ENCODE results near the gene ISG20L2. TPM values are rescaled to one million over a fixed set of nuclear protein-coding genes. Genes with fewer than 3 reads are reported as not detected.

The ISG20L2 gene
- total RNA-seq, 1 donor from 2014 or later, result 35.3 TPM

DNA sequence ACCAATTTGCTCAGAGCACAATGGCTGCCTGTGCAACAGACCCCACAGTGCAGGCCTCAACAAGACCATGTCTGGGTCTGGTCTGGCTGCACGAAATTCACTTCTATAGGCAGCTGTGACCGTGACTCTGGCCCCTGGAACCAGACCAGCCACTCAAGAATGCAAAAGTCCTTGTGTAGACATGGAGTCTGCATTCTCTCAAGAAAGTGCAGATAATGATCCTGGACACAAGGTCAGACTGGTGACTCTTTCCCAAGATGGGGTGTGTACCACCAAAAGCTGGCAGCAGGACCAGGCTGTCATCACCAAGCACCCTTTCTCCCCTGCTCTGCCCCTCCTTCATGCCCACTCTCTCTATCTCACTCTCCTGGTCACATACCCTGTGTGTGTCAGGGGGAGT lies 7.4 kb downstream of the ISG20L2 start:
- H3K27ac Mint-ChIP-seq, result no peak overlapping the region
- H3K9me3 Mint-ChIP-seq, result no peaks in the 10 kb centered on the region

DNA sequence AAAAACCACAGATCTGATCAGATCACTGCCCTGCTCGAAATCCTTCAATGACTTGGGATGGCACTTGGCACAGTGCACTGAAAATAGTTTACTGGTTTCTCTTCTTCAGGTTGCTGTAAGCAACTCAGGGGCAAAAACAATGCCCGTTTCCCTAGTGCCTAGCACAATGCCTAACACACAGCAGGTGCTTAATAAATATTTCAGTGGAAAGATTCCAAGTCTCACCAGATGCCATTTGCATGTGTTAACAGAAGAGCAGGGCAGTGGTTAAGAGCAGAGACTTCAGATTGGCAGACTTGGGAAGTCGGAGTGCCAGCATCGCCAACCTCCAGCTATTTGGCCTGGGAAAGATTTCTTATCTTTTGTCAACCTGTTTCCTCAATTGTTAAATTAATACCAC lies 11.2 kb downstream of the ISG20L2 start:
- H3K4me1 Mint-ChIP-seq (ENCODE audit: unreplicated experiment), result peaks cover 17% of the 10 kb centered on the region
- H3K27me3 Mint-ChIP-seq, result no peaks in the 10 kb centered on the region
- H3K36me3 Mint-ChIP-seq, result peaks cover 10% of the 10 kb centered on the region
- H3K9me3 Mint-ChIP-seq, result no peaks in the 10 kb centered on the region
- TF ChIP-seq, protein P1, sequence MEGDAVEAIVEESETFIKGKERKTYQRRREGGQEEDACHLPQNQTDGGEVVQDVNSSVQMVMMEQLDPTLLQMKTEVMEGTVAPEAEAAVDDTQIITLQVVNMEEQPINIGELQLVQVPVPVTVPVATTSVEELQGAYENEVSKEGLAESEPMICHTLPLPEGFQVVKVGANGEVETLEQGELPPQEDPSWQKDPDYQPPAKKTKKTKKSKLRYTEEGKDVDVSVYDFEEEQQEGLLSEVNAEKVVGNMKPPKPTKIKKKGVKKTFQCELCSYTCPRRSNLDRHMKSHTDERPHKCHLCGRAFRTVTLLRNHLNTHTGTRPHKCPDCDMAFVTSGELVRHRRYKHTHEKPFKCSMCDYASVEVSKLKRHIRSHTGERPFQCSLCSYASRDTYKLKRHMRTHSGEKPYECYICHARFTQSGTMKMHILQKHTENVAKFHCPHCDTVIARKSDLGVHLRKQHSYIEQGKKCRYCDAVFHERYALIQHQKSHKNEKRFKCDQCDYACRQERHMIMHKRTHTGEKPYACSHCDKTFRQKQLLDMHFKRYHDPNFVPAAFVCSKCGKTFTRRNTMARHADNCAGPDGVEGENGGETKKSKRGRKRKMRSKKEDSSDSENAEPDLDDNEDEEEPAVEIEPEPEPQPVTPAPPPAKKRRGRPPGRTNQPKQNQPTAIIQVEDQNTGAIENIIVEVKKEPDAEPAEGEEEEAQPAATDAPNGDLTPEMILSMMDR (conservative IDR thresholded peaks at IDR 0.05), result no peak
- no peak overlapping the region for H3K27ac Mint-ChIP-seq
- DNase-seq (ENCODE audit: extremely low spot score, unreplicated experiment), result no peak
- H3K4me3 Mint-ChIP-seq, result no peak overlapping the region

More for the DNA sequence above, 7.4 kb downstream of the ISG20L2 start:
- Mint-ChIP-seq H3K36me3 (peaks cover 20% of the 10 kb centered on the region), H3K27me3 (no peaks in the 10 kb centered on the region), H3K4me3 (no peak overlapping the region), H3K4me1 (ENCODE audit: unreplicated experiment) (peaks cover 6% of the 10 kb centered on the region)
- TF ChIP-seq, protein P1 (conservative IDR thresholded peaks at IDR 0.05), result no peak
- no peak for DNase-seq (ENCODE audit: extremely low spot score, unreplicated experiment)

DNA sequence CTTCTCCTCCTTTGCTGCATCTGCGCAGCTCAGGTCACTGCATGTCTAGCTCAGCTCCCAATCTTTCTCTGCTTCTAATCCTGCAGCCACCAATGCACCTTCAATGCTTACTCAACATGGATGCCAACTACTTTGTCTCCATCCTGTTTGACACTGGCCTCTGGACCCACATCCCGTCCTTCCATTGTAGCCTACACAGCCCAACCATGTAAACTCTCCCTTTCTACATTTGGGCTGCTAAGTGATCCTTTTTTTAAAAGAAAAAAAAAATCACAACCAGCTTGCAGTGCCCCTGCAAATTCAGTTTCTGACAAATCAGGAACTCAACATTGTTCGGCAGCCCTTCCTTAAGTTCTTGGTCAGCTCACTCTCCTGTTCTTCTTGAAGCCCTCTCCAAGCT lies 13.7 kb downstream of the ISG20L2 start:
- TF ChIP-seq, protein P1 (conservative IDR thresholded peaks at IDR 0.05), result no peak
- Mint-ChIP-seq H3K9me3 (no peaks in the 10 kb centered on the region), H3K36me3 (peaks cover 8% of the 10 kb centered on the region), H3K4me3 (no peak overlapping the region), H3K27ac (no peak overlapping the region), H3K4me1 (ENCODE audit: unreplicated experiment) (peaks cover 39% of the 10 kb centered on the region), H3K27me3 (no peaks in the 10 kb centered on the region)
- no peak for DNase-seq (ENCODE audit: extremely low spot score, unreplicated experiment)

DNA sequence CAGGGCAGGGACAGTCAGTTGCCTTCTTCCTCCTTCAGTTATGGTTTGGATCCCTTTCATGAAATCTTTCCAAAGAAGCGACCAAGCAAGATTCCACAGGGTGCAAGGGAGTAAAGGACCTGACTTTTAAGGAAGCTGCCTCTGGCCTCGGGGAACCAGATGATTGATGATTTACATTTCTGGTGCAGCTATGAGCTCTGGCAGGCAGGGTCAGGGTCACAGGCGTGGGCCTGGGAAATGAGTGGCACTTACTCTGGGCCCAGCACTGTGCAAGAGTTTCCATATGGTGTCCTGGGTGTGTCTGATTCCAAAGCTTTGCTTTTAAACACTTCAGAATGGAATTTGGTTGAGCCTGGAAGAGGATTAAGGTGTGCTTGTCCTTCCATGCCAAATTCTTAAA lies 15.9 kb downstream of the ISG20L2 start:
- Mint-ChIP-seq H3K27ac (peak overlapping the region; percentile 70), H3K36me3 (peaks cover 7% of the 10 kb centered on the region), H3K9me3 (no peaks in the 10 kb centered on the region), H3K27me3 (no peaks in the 10 kb centered on the region), H3K4me1 (ENCODE audit: unreplicated experiment) (peaks cover 59% of the 10 kb centered on the region), H3K4me3 (peak overlapping the region; percentile 34)
- TF ChIP-seq, protein P1 (conservative IDR thresholded peaks at IDR 0.05), result no peak
- no peak for DNase-seq (ENCODE audit: extremely low spot score, unreplicated experiment)

DNA sequence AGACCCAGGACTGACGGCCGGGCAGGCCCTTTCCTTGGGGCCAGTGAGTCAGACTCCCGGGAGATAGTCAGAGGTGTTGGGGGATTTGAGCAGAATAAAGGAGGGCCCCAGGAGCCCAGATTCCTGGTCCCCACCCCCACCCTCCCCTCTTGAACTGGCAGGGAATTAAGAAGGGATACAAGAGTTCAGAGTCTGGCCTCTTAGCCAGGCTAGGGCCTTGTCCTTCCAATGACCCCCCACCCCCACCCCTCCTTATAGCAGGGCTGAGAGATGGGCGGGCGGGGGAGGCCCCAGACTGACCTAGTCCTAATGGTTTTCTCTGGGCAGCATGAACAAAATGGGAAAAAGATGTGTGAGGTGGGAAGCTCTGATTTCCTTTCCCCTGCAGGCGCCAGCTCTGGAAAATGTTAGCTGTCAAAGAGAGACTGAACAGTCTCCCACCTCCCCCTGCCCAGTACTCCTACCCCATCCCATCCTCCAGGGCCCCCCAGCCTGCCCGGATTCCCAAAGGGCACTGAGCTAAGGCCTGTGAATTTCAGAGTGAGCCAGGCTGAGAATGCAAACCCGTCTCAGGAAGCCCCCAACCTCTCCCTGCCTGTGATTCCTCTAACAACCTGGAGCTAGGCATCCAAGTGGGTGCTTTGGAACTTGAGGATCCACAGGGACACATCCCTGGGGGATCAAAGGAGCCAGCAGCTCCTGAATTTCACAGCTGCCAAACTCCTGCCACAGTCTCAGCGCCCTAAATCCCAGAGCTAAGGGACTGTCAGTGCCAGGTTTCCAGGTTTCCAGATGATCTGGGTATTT lies 17.4 kb downstream of the ISG20L2 start:
- Mint-ChIP-seq H3K4me1 (ENCODE audit: unreplicated experiment) (peaks cover 64% of the 10 kb centered on the region), H3K36me3 (peaks cover 3% of the 10 kb centered on the region), H3K27ac (peak overlapping the region; percentile 61), H3K27me3 (no peaks in the 10 kb centered on the region), H3K9me3 (no peaks in the 10 kb centered on the region), H3K4me3 (peak overlapping the region; percentile 58)
- no peak for DNase-seq (ENCODE audit: extremely low spot score, unreplicated experiment)
- TF ChIP-seq, protein P1 (conservative IDR thresholded peaks at IDR 0.05), result no peak
